ENCODE results near the gene RPL37A.

Gene RPL37A

GRCh38 chr2:216548901-216549331 is 50.3 kb downstream of the RPL37A start:
- in situ Hi-C loops (cut with HindIII; ENCODE audit: low pct_unique_long_range_greater_than_20kb, low sequenced_read_pairs): no loop called here

GRCh38 chr2:216549926-216550690 is 51.5 kb downstream of the RPL37A start:
- in situ Hi-C loops (cut with HindIII; ENCODE audit: low pct_unique_long_range_greater_than_20kb, low sequenced_read_pairs): no loop called here

More at GRCh38 chr2:216548901-216549331, 50.3 kb downstream of the RPL37A start:
- TF ChIP-seq JUND (IDR thresholded peaks at IDR 0.05; ENCODE audit: low read depth): no peak
- DNase-seq (ENCODE audit: low read depth in 1 of 2, low spot score in 1 of 2): no peak

GRCh38 chr2:216551234-216552068 is 52.8 kb downstream of the RPL37A start:
- in situ Hi-C loops (cut with HindIII; ENCODE audit: low pct_unique_long_range_greater_than_20kb, low sequenced_read_pairs): no loop called here
- no peak for TF ChIP-seq JUND (IDR thresholded peaks at IDR 0.05; ENCODE audit: low read depth)
- peak in 1 of 2 experiments; percentile 31 for DNase-seq (ENCODE audit: low read depth in 1 of 2, low spot score in 1 of 2)

More at GRCh38 chr2:216549926-216550690, 51.5 kb downstream of the RPL37A start:
- no peak for TF ChIP-seq JUND (IDR thresholded peaks at IDR 0.05; ENCODE audit: low read depth)
- no peak for DNase-seq (ENCODE audit: low read depth in 1 of 2, low spot score in 1 of 2)

- no peak for DNase-seq (ENCODE audit: low read depth in 1 of 2, low spot score in 1 of 2)
- in situ Hi-C loops (cut with HindIII; ENCODE audit: low pct_unique_long_range_greater_than_20kb, low sequenced_read_pairs): no loop called here
- TF ChIP-seq JUND (IDR thresholded peaks at IDR 0.05; ENCODE audit: low read depth): no peak
Observed at GRCh38 chr2:216553093-216553478, 54.4 kb downstream of the RPL37A start.

Measured in T47D (cell line).